ENCODE data around the gene MYO5A. TPM values are rescaled to one million over a fixed set of nuclear protein-coding genes. Genes with fewer than 3 reads are reported as not detected.

MYO5A gene
- total RNA-seq, 1 donor from 2014 or later = 15.7 TPM

- no peak overlapping the region for H3K4me3 ChIP-seq (ENCODE audit: low read depth, low read length)
- no peak for TF ChIP-seq CTCF (conservative IDR thresholded peaks at IDR 0.05; ENCODE audit: low read depth, low read length)
- DNase-seq (ENCODE audit: low read depth) = no peak
These were observed 220.8 kb downstream of the MYO5A start for GRCh38 chr15:52307847-52308246.

GRCh38 chr15:52306270-52306669, 222.4 kb downstream of the MYO5A start:
- H3K4me3 ChIP-seq (ENCODE audit: low read depth, low read length) = no peak overlapping the region
- no peak for DNase-seq (ENCODE audit: low read depth)
- TF ChIP-seq CTCF (conservative IDR thresholded peaks at IDR 0.05; ENCODE audit: low read depth, low read length) = no peak

GRCh38 chr15:52303093-52303772, 225.4 kb downstream of the MYO5A start:
- no peak for TF ChIP-seq CTCF (conservative IDR thresholded peaks at IDR 0.05; ENCODE audit: low read depth, low read length)
- no peak overlapping the region for H3K4me3 ChIP-seq (ENCODE audit: low read depth, low read length)
- no peak for DNase-seq (ENCODE audit: low read depth)

- TF ChIP-seq CTCF (conservative IDR thresholded peaks at IDR 0.05; ENCODE audit: low read depth, low read length) = no peak
- no peak for DNase-seq (ENCODE audit: low read depth)
- no peak overlapping the region for H3K4me3 ChIP-seq (ENCODE audit: low read depth, low read length)
These were observed 227.3 kb downstream of the MYO5A start for GRCh38 chr15:52301265-52301847.

- peak within 1 kb of the TSS; percentile 73 for H3K4me3 ChIP-seq (ENCODE audit: low read depth, low read length)
- no peak for TF ChIP-seq CTCF (conservative IDR thresholded peaks at IDR 0.05; ENCODE audit: low read depth, low read length)
- DNase-seq (ENCODE audit: low read depth) = no peak
These were observed 233.2 kb downstream of the MYO5A start, which contains the start of gene MYO5C for GRCh38 chr15:52295421-52296001. MYO5C (minus strand) TSS chr15:52295804; CDS start chr15:52295636, 168 bp downstream.

GRCh38 chr15:52294881-52295420, 233.7 kb downstream of the MYO5A start:
- peak overlapping the region; percentile 73 for H3K4me3 ChIP-seq (ENCODE audit: low read depth, low read length)
- DNase-seq (ENCODE audit: low read depth) = no peak
- TF ChIP-seq CTCF (conservative IDR thresholded peaks at IDR 0.05; ENCODE audit: low read depth, low read length) = no peak
